SU-DHL-6 (cell line): ENCODE measurements around the gene CBLB.

Experiments
- H2AFZ ChIP-seq: fragments of 200-600 bp; sonication (generic); 2 replicates; pipeline ENCODE4 v1.6.1; 2014; ENCODE audit warnings: low read depth, mild to moderate bottlenecking, moderate library complexity, mixed read lengths, antibody characterized with exemption, low read length; ENCODE audit not compliant: severe bottlenecking
- H3F3A ChIP-seq: fragments of 200-600 bp; shearing (Covaris generic); 2 replicates; pipeline ENCODE4 v1.6.0; 2016; ENCODE audit warnings: antibody characterized with exemption, mild to moderate bottlenecking; ENCODE audit not compliant: insufficient read depth
- H3K27ac ChIP-seq: fragments of 200-600 bp; sonication (generic); 2 replicates; pipeline ENCODE4 v1.5.1; 2016; ENCODE audit warnings: low read depth, mild to moderate bottlenecking, low read length, moderate library complexity, mixed read lengths
- H3K27me3 ChIP-seq: fragments of 200-600 bp; sonication (generic), shearing (Covaris generic); 2 replicates; pipeline ENCODE4 v1.6.0; 2014; ENCODE audit warnings: mild to moderate bottlenecking, low read length
- H3K36me3 ChIP-seq: fragments of 200-600 bp; sonication (generic); 2 replicates; pipeline ENCODE4 v1.6.1; 2014; ENCODE audit warnings: mild to moderate bottlenecking, low read length, mixed read lengths
- H3K4me2 ChIP-seq: fragments of 300-600, 200-600 bp; shearing (Covaris generic), sonication (generic); 2 replicates; pipeline ENCODE4 v1.6.0; 2014; ENCODE audit warnings: low read length, low read depth, mild to moderate bottlenecking; ENCODE audit not compliant: poor library complexity, severe bottlenecking
- H3K4me3 ChIP-seq: fragments of 200-600 bp; sonication (generic); 2 replicates; pipeline ENCODE4 v1.5.1; 2014; ENCODE audit warnings: antibody characterized with exemption, low read length, mild to moderate bottlenecking, mixed read lengths; ENCODE audit not compliant: insufficient read depth, poor library complexity, severe bottlenecking
- H3K79me2 ChIP-seq: fragments of 200-600 bp; sonication (generic); 2 replicates; pipeline ENCODE4 v1.6.1; 2014; ENCODE audit warnings: mild to moderate bottlenecking, low read length, moderate library complexity; ENCODE audit not compliant: insufficient read depth
- H3K9ac ChIP-seq: fragments of 200-600 bp; sonication (generic); 2 replicates; pipeline ENCODE4 v1.7.0; 2014; ENCODE audit warnings: mild to moderate bottlenecking, low read length
- H3K9me2 ChIP-seq: fragments of 200-600 bp; sonication (generic); replicated peaks from 2 replicates; pipeline ENCODE4 v1.6.1; 2014; ENCODE audit warnings: low read length; ENCODE audit not compliant: insufficient read depth
- H3K9me3 ChIP-seq: fragments of 200-600 bp; sonication (generic); 2 replicates; pipeline ENCODE4 v1.6.1; 2014; ENCODE audit warnings: low read length, mixed read lengths; ENCODE audit not compliant: insufficient read depth
- H4K20me1 ChIP-seq: fragments of 200-600 bp; sonication (generic); 2 replicates; pipeline ENCODE4 v1.6.1; 2014; ENCODE audit warnings: low read depth, mild to moderate bottlenecking, antibody characterized with exemption, low read length, moderate library complexity, mixed read lengths
- CTCF ChIP-seq: fragments of 200-600 bp; sonication (generic); IDR thresholded peaks from one replicate; pipeline ENCODE4 v1.5.1; 2017; ENCODE audit warnings: antibody characterized with exemption, mild to moderate bottlenecking, low read length, moderate library complexity; ENCODE audit not compliant: insufficient read depth, poor library complexity, severe bottlenecking
- EZH2phosphoT487 ChIP-seq: fragments of 200-600 bp; sonication (generic), shearing (Covaris generic); conservative IDR thresholded peaks from 2 replicates; pipeline ENCODE4 v1.6.1; 2018; ENCODE audit warnings: mild to moderate bottlenecking, antibody characterized with exemption, low read length, moderate library complexity, mixed read lengths

Gene CBLB

DNA sequence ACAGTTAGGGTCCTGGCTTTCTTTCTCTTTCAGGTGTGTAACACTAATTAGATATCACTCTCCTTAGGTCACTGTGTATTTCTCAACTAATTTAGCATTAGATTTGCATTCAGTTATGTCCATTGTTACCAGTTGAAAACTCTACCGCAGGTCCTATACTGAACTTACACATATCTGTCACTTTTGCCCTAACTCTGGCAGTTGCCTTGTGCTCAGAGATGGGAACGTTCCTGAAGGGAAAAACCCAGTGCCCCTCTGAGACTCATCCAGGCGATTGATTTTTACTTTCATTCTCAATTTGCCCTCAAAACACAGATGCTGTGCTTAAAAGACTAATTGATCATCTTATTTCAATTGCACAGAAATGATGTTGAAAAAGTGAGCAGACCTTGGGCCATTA is 253.0 kb downstream of the CBLB start:
- no peaks in the 10 kb centered on the region for H3K9me3 ChIP-seq
- no peak overlapping the region for H3K9ac ChIP-seq
- H3K79me2 ChIP-seq = no peaks in the 10 kb centered on the region
- H3K4me3 ChIP-seq = no peak overlapping the region
- no peak overlapping the region for H3K4me2 ChIP-seq
- no peaks in the 10 kb centered on the region for H3K36me3 ChIP-seq
- no peaks in the 10 kb centered on the region for H4K20me1 ChIP-seq
- no peak for TF ChIP-seq EZH2phosphoT487
- TF ChIP-seq CTCF = no peak
- H2AFZ ChIP-seq = no peak overlapping the region
- no peaks in the 10 kb centered on the region for H3K27me3 ChIP-seq
- H3K9me2 ChIP-seq = no peaks in the 10 kb centered on the region
- no peak overlapping the region for H3K27ac ChIP-seq
- H3F3A ChIP-seq = no peaks in the 10 kb centered on the region

DNA sequence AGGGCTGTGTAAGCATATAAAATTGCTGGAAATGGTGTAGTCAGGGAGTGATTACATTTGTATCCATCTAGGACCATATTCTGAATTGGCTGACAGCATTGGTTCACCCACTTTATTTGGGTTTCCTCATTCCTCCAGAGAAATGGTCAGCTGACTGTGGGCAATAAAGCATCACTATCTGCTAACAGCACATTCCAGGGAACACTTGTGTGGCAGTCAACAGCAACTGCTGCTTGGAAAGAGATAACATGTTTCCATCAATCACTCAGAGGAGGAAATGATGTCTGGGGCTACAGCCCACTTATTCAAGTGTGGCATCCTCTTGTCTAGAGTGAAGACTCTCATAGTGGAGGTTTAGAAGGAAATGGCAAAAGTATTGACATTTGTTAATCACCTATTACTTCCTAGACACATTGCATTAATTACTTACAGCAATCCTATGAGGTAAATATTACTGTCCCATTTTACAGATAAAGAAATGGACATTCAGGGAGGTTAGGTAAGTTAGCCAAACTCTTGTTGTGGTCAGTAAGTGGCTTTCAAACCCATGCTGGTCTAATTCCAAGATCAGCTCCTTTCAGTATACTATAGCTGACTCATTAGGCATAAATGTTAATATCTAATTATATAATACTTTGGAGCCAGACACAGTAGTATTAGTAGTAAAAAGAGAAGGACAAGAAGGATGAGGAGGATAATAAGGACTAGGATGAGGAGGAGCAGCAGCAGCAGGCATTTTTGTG is 254.4 kb downstream of the CBLB start:
- Histone ChIP-seq H3K27ac (no peak overlapping the region), H3K4me2 (no peak overlapping the region), H3K36me3 (no peaks in the 10 kb centered on the region), H3K9me3 (no peaks in the 10 kb centered on the region), H4K20me1 (no peaks in the 10 kb centered on the region), H3F3A (no peaks in the 10 kb centered on the region), H3K9me2 (no peaks in the 10 kb centered on the region), H3K4me3 (no peak overlapping the region), H3K9ac (no peak overlapping the region), H3K79me2 (no peaks in the 10 kb centered on the region), H2AFZ (no peak overlapping the region), H3K27me3 (no peaks in the 10 kb centered on the region)
- TF ChIP-seq CTCF = no peak

DNA sequence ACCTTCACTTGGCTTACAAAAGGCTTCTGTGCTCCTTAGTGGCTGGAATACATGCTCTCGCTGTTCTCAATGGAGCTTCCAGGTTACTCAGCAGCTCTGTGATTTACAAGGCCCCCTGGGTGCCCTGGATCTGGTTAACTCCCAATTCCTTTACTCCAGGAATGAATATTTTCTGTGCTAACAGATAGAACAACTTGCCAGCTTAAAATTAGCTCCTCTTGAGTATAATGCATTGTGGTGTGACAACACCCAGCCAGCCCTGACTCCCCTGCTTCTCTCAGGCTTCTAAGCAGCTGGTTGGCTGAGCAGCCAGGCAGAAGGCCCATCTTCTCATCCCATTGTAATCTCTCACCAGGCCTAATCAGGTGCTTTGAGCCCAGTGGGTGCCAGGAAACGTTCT is 255.7 kb downstream of the CBLB start:
- Histone ChIP-seq H4K20me1 (no peaks in the 10 kb centered on the region), H3K9ac (no peak overlapping the region), H3K9me2 (no peaks in the 10 kb centered on the region), H2AFZ (no peak overlapping the region), H3K27me3 (no peaks in the 10 kb centered on the region), H3K9me3 (no peaks in the 10 kb centered on the region), H3K36me3 (no peaks in the 10 kb centered on the region), H3K27ac (no peak overlapping the region), H3K4me2 (no peak overlapping the region), H3K79me2 (no peaks in the 10 kb centered on the region), H3K4me3 (no peak overlapping the region), H3F3A (no peaks in the 10 kb centered on the region)
- TF ChIP-seq EZH2phosphoT487 (no peak), CTCF (no peak)
